ENCODE results near the gene IFITM5.

GRCh38 chr11:297586-298405 is 1.5 kb downstream of the IFITM5 start:
- TF ChIP-seq POLR2AphosphoS5 (IDR thresholded peaks at IDR 0.05; ENCODE audit: borderline replicate concordance, low read depth, low read length) (no peak), EZH2 (IDR thresholded peaks at IDR 0.05) (no peak), FOXP2 (optimal IDR thresholded peaks at IDR 0.05; ENCODE audit: control extremely low read depth, extremely low read length, insufficient read depth) (no peak)

Data from SK-N-MC (cell line).